ENCODE measurements around the gene ERBB2.
"Not testable (repeated sequence)": the region's sequence is repeated elsewhere in the genome, so short reads cannot be mapped to it uniquely, and the experiment has no call there.

The ERBB2 gene

GRCh38 chr17:39719563-39720355, 19.9 kb downstream of the ERBB2 start:
- Histone ChIP-seq H2AFZ (ENCODE audit: low read depth) (no peak overlapping the region), H3K4me3 (IDR thresholded peaks at IDR 0.05; ENCODE audit: insufficient read depth, low read depth, low read length) (no peak overlapping the region), H4K20me1 (ENCODE audit: insufficient read depth) (no peaks in the 10 kb centered on the region), H3K36me3 (ENCODE audit: insufficient read depth) (no peaks in the 10 kb centered on the region), H3K27ac (no peak overlapping the region), H3K9ac (no peak overlapping the region), H3K79me2 (ENCODE audit: insufficient read depth, low read depth) (no peaks in the 10 kb centered on the region), H3K27me3 (ENCODE audit: insufficient read depth, low read depth) (no peaks in the 10 kb centered on the region), H3K4me2 (no peak overlapping the region), H3K4me1 (ENCODE audit: low read depth, poor library complexity, severe bottlenecking) (no peaks in the 10 kb centered on the region)
- no peak for TF ChIP-seq CTCF (conservative IDR thresholded peaks at IDR 0.05; ENCODE audit: low read depth, low read length)

- H3K36me3 ChIP-seq (ENCODE audit: insufficient read depth) = no peaks in the 10 kb centered on the region
- no peak overlapping the region for H3K27ac ChIP-seq
- no peak overlapping the region for H2AFZ ChIP-seq (ENCODE audit: low read depth)
- no peaks in the 10 kb centered on the region for H4K20me1 ChIP-seq (ENCODE audit: insufficient read depth)
- H3K4me2 ChIP-seq = no peak overlapping the region
- no peaks in the 10 kb centered on the region for H3K27me3 ChIP-seq (ENCODE audit: insufficient read depth, low read depth)
- no peaks in the 10 kb centered on the region for H3K4me1 ChIP-seq (ENCODE audit: low read depth, poor library complexity, severe bottlenecking)
- no peaks in the 10 kb centered on the region for H3K79me2 ChIP-seq (ENCODE audit: insufficient read depth, low read depth)
- no peak for TF ChIP-seq CTCF (conservative IDR thresholded peaks at IDR 0.05; ENCODE audit: low read depth, low read length)
- H3K4me3 ChIP-seq (IDR thresholded peaks at IDR 0.05; ENCODE audit: insufficient read depth, low read depth, low read length) = no peak overlapping the region
- no peak overlapping the region for H3K9ac ChIP-seq
These were observed 22.2 kb downstream of the ERBB2 start for GRCh38 chr17:39722104-39722503.

- Histone ChIP-seq H3K79me2 (ENCODE audit: insufficient read depth, low read depth) (no peaks in the 10 kb centered on the region), H3K27me3 (ENCODE audit: insufficient read depth, low read depth) (no peaks in the 10 kb centered on the region), H4K20me1 (ENCODE audit: insufficient read depth) (no peaks in the 10 kb centered on the region), H3K4me3 (IDR thresholded peaks at IDR 0.05; ENCODE audit: insufficient read depth, low read depth, low read length) (no peak overlapping the region), H3K9ac (no peak overlapping the region), H3K4me1 (ENCODE audit: low read depth, poor library complexity, severe bottlenecking) (no peaks in the 10 kb centered on the region), H2AFZ (ENCODE audit: low read depth) (no peak overlapping the region), H3K4me2 (no peak overlapping the region), H3K36me3 (ENCODE audit: insufficient read depth) (no peaks in the 10 kb centered on the region), H3K27ac (no peak overlapping the region)
- no peak for TF ChIP-seq CTCF (conservative IDR thresholded peaks at IDR 0.05; ENCODE audit: low read depth, low read length)
These were observed 23.3 kb downstream of the ERBB2 start for GRCh38 chr17:39722965-39723848.

- Histone ChIP-seq H2AFZ (ENCODE audit: low read depth) (no peak overlapping the region), H3K4me2 (no peak overlapping the region), H3K79me2 (ENCODE audit: insufficient read depth, low read depth) (peaks cover 9% of the 10 kb centered on the region), H3K27ac (no peak overlapping the region), H3K36me3 (ENCODE audit: insufficient read depth) (no peaks in the 10 kb centered on the region), H4K20me1 (ENCODE audit: insufficient read depth) (no peaks in the 10 kb centered on the region), H3K9ac (no peak overlapping the region), H3K4me1 (ENCODE audit: low read depth, poor library complexity, severe bottlenecking) (peaks cover 7% of the 10 kb centered on the region), H3K4me3 (IDR thresholded peaks at IDR 0.05; ENCODE audit: insufficient read depth, low read depth, low read length) (no peak overlapping the region), H3K27me3 (ENCODE audit: insufficient read depth, low read depth) (no peaks in the 10 kb centered on the region)
- no peak for TF ChIP-seq CTCF (conservative IDR thresholded peaks at IDR 0.05; ENCODE audit: low read depth, low read length)
These were observed 24.9 kb downstream of the ERBB2 start for GRCh38 chr17:39724731-39725130.

- H3K36me3 ChIP-seq (ENCODE audit: insufficient read depth); H3K4me2 ChIP-seq; H3K27ac ChIP-seq; H4K20me1 ChIP-seq (ENCODE audit: insufficient read depth); H2AFZ ChIP-seq (ENCODE audit: low read depth); H3K4me3 ChIP-seq (IDR thresholded peaks at IDR 0.05; ENCODE audit: insufficient read depth, low read depth, low read length); H3K9ac ChIP-seq; H3K27me3 ChIP-seq (ENCODE audit: insufficient read depth, low read depth): not testable (repeated sequence)
- peaks cover 13% of the 10 kb centered on the region for H3K79me2 ChIP-seq (ENCODE audit: insufficient read depth, low read depth)
- H3K4me1 ChIP-seq (ENCODE audit: low read depth, poor library complexity, severe bottlenecking) = peaks cover 11% of the 10 kb centered on the region
These were observed 26.1 kb downstream of the ERBB2 start for GRCh38 chr17:39725923-39726322.
